Lower lobe of right lung (tissue), 2 donors: Measurements from ENCODE around the gene ARMH2. TPM values are rescaled to one million over a fixed set of nuclear protein-coding genes. Genes with fewer than 3 reads are reported as not detected.

Experiments
- ATAC-seq, 2 donors: fragments of 200-7000 bp; cut with Tn5 transposase; one replicate each; pipeline ENCODE4 v1.9.1; 2020 to 2022; ENCODE audit warnings: mild to moderate bottlenecking in 2 of 2, moderate library complexity in 2 of 2
- DNase-seq: peaks from one replicate; pipeline ENCODE4 v3.0.0-alpha.2; 2020
- H3K27ac ChIP-seq: fragments of 200-600 bp; one replicate; pipeline ENCODE4 v1.8.0; 2022
- H3K27me3 ChIP-seq: fragments of 200-600 bp; one replicate; pipeline ENCODE4 v1.8.0; 2022; ENCODE audit warnings: low read depth
- H3K36me3 ChIP-seq: fragments of 200-600 bp; one replicate; pipeline ENCODE4 v1.8.0; 2022; ENCODE audit warnings: mild to moderate bottlenecking
- H3K4me1 ChIP-seq: fragments of 200-600 bp; one replicate; pipeline ENCODE4 v1.8.0; 2022
- H3K4me3 ChIP-seq: fragments of 200-600 bp; one replicate; pipeline ENCODE4 v1.8.0; 2022; ENCODE audit warnings: mild to moderate bottlenecking
- H3K9me3 ChIP-seq: fragments of 200-600 bp; one replicate; pipeline ENCODE4 v1.8.0; 2022
- CTCF ChIP-seq: fragments of 200-600 bp; IDR thresholded peaks from one replicate; pipeline ENCODE4 v1.8.0; 2022; ENCODE audit warnings: antibody characterized with exemption, mild to moderate bottlenecking
- intact Hi-C: fragments of 100-400 bp; cut with DNase I; formaldehyde crosslinking; loops from one replicate; pipeline ENCODE4 v1.11.0; 2022
- total RNA-seq: library from RNA; stranded (reverse); fragmentation: NEBNext Ultra II Directional; extraction: Animal tissue kit (Norgen Biotek cat#: 25700); gene quantifications from one replicate; pipeline ENCODE4 v1.2.1, GENCODE V29; 2021
- donor health status: DM: no; HTN: yes; CAD: no; lungs with severe emphysema.

ARMH2 gene
- total RNA-seq, 1 donor from 2014 or later = 0.68 TPM

DNA sequence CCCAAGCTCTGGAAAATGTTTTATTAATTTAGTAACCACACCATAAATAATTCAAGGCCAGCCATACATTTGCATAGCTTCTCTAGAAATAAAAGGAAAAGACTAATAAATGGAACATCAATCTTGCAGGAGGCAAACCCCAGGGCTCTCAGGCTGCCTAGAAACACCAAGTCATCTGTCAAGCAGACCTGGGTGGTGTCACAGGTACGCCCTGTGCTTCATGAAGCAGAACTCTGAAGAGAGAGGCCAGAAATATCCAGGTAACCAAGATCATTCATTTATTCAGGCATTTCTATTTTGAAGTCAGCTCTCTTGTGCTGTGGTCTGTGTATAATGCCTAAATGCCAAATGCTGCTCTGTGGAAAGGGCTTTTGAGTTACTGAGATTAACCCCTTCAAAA is 45.3 kb upstream of the ARMH2 start:
- no peak for TF ChIP-seq CTCF
- Histone ChIP-seq H3K4me1 (no peaks in the 10 kb centered on the region), H3K27me3 (no peaks in the 10 kb centered on the region), H3K27ac (no peak overlapping the region), H3K9me3 (no peaks in the 10 kb centered on the region), H3K36me3 (peaks cover 56% of the 10 kb centered on the region), H3K4me3 (no peak overlapping the region)
- intact Hi-C loops = no loop called here
- ATAC-seq = no peak
- DNase-seq = no peak

GRCh38 chr6:24840187-24840586 is 41.5 kb upstream of the ARMH2 start:
- intact Hi-C loops = no loop called here
- no peak overlapping the region for H3K4me3 ChIP-seq
- no peak for TF ChIP-seq CTCF
- H3K9me3 ChIP-seq = no peaks in the 10 kb centered on the region
- H3K27me3 ChIP-seq = no peaks in the 10 kb centered on the region
- DNase-seq (no peak), ATAC-seq (no peak)
- no peak overlapping the region for H3K27ac ChIP-seq
- H3K4me1 ChIP-seq = peaks cover 6% of the 10 kb centered on the region
- H3K36me3 ChIP-seq = peaks cover 32% of the 10 kb centered on the region

- ATAC-seq = no peak
- H3K4me3 ChIP-seq = no peak overlapping the region
- intact Hi-C loops = no loop called here
- H3K4me1 ChIP-seq = peaks cover 6% of the 10 kb centered on the region
- no peaks in the 10 kb centered on the region for H3K9me3 ChIP-seq
- no peak for DNase-seq
- no peak for TF ChIP-seq CTCF
- H3K27me3 ChIP-seq = no peaks in the 10 kb centered on the region
- H3K36me3 ChIP-seq = peaks cover 35% of the 10 kb centered on the region
- H3K27ac ChIP-seq = no peak overlapping the region
These were observed 40.3 kb upstream of the ARMH2 start for GRCh38 chr6:24838994-24839393.

- TF ChIP-seq CTCF = no peak
- Histone ChIP-seq H3K27me3 (no peaks in the 10 kb centered on the region), H3K9me3 (no peaks in the 10 kb centered on the region), H3K4me3 (no peak overlapping the region), H3K36me3 (peaks cover 32% of the 10 kb centered on the region), H3K4me1 (peaks cover 6% of the 10 kb centered on the region), H3K27ac (no peak overlapping the region)
- no peak for DNase-seq
- intact Hi-C loops = no loop called here
- ATAC-seq = no peak
These were observed 39.4 kb upstream of the ARMH2 start for GRCh38 chr6:24838081-24838480.

- no peak for TF ChIP-seq CTCF
- H3K4me3 ChIP-seq = no peak overlapping the region
- peaks cover 26% of the 10 kb centered on the region for H3K36me3 ChIP-seq
- ATAC-seq (peak in 1 of 2 donors; percentile 44), DNase-seq (no peak)
- no peak overlapping the region for H3K27ac ChIP-seq
- H3K9me3 ChIP-seq = no peaks in the 10 kb centered on the region
- H3K4me1 ChIP-seq = peaks cover 6% of the 10 kb centered on the region
- no peaks in the 10 kb centered on the region for H3K27me3 ChIP-seq
- intact Hi-C loops = no loop called here
These were observed 37.4 kb upstream of the ARMH2 start for GRCh38 chr6:24836109-24836508.
